Esophagus (tissue), 2 donors: Measurements from ENCODE around the gene CHN2. TPM values are rescaled to one million over a fixed set of nuclear protein-coding genes. Genes with fewer than 3 reads are reported as not detected.

Experiments
- H3K27ac ChIP-seq, 2 donors: one replicate each; pipeline ENCODE4 v1.5.1; 2013; ENCODE audit warnings: low read depth in 2 of 2, mild to moderate bottlenecking in 2 of 2, inconsistent platforms in 1 of 2, low read length in 1 of 2, moderate library complexity in 1 of 2
- H3K27me3 ChIP-seq, 2 donors: one replicate each; pipeline ENCODE4 v1.6.1; 2013; ENCODE audit warnings: low read length in 2 of 2, control low read depth in 1 of 2, mild to moderate bottlenecking in 1 of 2; ENCODE audit not compliant: insufficient read depth in 2 of 2, control insufficient read depth in 1 of 2
- H3K36me3 ChIP-seq, 2 donors: one replicate each; pipeline ENCODE4 v1.6.1; 2013; ENCODE audit warnings: low read length in 1 of 2; ENCODE audit not compliant: control insufficient read depth in 2 of 2, insufficient read depth in 2 of 2
- H3K4me1 ChIP-seq, 2 donors: one replicate each; pipeline ENCODE4 v1.6.1; 2013; ENCODE audit warnings: low read length in 1 of 2; ENCODE audit not compliant: control insufficient read depth in 2 of 2, insufficient read depth in 2 of 2
- H3K4me3 ChIP-seq, 2 donors: one replicate each; pipeline ENCODE4 v1.5.1; 2013; ENCODE audit warnings: low read length in 2 of 2, mild to moderate bottlenecking in 2 of 2, low read depth in 1 of 2, moderate library complexity in 1 of 2
- H3K9me3 ChIP-seq, 2 donors: one replicate each; pipeline ENCODE4 v1.6.1; 2013; ENCODE audit warnings: mild to moderate bottlenecking in 2 of 2, low read depth in 1 of 2, low read length in 1 of 2, moderate library complexity in 1 of 2; ENCODE audit not compliant: control insufficient read depth in 2 of 2, insufficient read depth in 1 of 2
- WGBS, 2 donors: extraction: QIAGEN DNeasy Blood & Tissue Kit; methylation state at CpG; one replicate each; pipeline ENCODE4 v1.1.7; 2013; 5-methylcytosine and 5-hydroxymethylcytosine counted together
- polyA plus RNA-seq, 2 donors: library from polyadenylated mRNA; stranded (reverse); fragments of 200-250 nt; gene quantifications; one replicate each; pipeline ENCODE4 v1.2.3, GENCODE V29; 2013
- donor health status: healthy with polysubstance abuse.
- donor health status: Bipolar disorder and iron deficiency.

The CHN2 gene
- polyA plus RNA-seq, 2 donors = 0.92 to 1.5 TPM

DNA sequence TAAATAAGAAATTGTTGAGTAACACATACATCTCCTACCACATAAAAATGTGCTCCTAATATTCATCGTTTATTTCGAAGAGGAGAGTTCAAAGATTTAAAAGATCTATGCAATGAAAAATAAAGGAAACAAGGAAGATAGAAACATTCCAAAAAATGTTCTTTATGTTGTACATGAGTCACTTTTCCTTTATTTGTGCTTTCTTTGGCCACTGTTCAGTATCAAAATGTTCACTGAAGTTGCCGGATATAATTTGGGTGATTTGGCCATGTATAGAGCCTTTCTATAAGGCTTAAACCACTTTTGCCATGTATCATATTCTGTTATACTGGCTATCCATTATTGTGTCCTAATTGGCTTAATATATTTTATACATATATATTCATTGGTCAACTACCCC is 306.1 kb downstream of the CHN2 start:
- Histone ChIP-seq H3K36me3 (no peaks in the 10 kb centered on the region), H3K27ac (no peak overlapping the region), H3K27me3 (no peaks in the 10 kb centered on the region), H3K9me3 (no peaks in the 10 kb centered on the region), H3K4me3 (no peak overlapping the region), H3K4me1 (no peaks in the 10 kb centered on the region)
- WGBS, 2 donors = 87% methylated on average over 3 of the region's 3 CpGs

GRCh38 chr7:29502133-29502532 is 307.6 kb downstream of the CHN2 start:
- Histone ChIP-seq H3K4me3 (no peak overlapping the region), H3K9me3 (no peaks in the 10 kb centered on the region), H3K27ac (no peak overlapping the region), H3K36me3 (no peaks in the 10 kb centered on the region), H3K27me3 (no peaks in the 10 kb centered on the region), H3K4me1 (no peaks in the 10 kb centered on the region)
- 79 to 80% methylated on average over 2 of the region's 2 CpGs for WGBS, 2 donors

DNA sequence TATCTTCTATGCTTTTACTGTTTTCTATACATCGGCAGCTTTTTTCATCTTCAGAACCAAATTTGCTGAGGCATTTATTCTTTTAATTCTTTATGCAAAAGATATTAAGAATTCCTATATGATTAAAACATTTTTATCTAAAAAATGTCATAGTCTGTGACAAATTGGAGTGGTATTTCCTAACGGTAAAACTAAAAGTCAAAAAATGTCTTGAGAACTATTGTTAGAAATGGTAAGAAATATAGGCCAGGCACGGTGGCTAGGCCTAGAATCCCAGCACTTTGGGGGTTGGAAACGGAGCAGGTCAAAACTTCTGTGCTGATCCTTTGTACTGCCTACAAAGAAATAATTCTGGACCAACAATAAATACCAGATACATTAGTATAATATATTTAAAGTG is 311.4 kb downstream of the CHN2 start:
- Histone ChIP-seq H3K4me3 (no peak overlapping the region), H3K27ac (no peak overlapping the region), H3K4me1 (no peaks in the 10 kb centered on the region), H3K36me3 (peaks cover 0 to 3% of the 10 kb centered on the region in 2 donors), H3K9me3 (no peaks in the 10 kb centered on the region), H3K27me3 (no peaks in the 10 kb centered on the region)
- 82 to 97% methylated on average over 4 of the region's 4 CpGs for WGBS, 2 donors

- Histone ChIP-seq H3K27me3 (no peaks in the 10 kb centered on the region), H3K27ac (no peak overlapping the region), H3K4me3 (no peak overlapping the region), H3K9me3 (no peaks in the 10 kb centered on the region), H3K4me1 (no peaks in the 10 kb centered on the region), H3K36me3 (peaks cover 0 to 3% of the 10 kb centered on the region in 2 donors)
- WGBS, 2 donors = 76 to 81% methylated on average over 5 of the region's 5 CpGs
These were observed 314.0 kb downstream of the CHN2 start for GRCh38 chr7:29508608-29509007.

- no peak overlapping the region for H3K27ac ChIP-seq
- peaks cover 0 to 3% of the 10 kb centered on the region in 2 donors for H3K36me3 ChIP-seq
- no peaks in the 10 kb centered on the region for H3K27me3 ChIP-seq
- H3K4me3 ChIP-seq = no peak overlapping the region
- no peaks in the 10 kb centered on the region for H3K9me3 ChIP-seq
- 92 to 96% methylated on average over 4 of the region's 4 CpGs for WGBS, 2 donors
- H3K4me1 ChIP-seq = no peaks in the 10 kb centered on the region
These were observed 315.5 kb downstream of the CHN2 start for GRCh38 chr7:29510028-29510427.

GRCh38 chr7:29511337-29511736 is 316.8 kb downstream of the CHN2 start:
- WGBS, 2 donors = 33 to 48% methylated on average over 1 of the region's 1 CpG

DNA sequence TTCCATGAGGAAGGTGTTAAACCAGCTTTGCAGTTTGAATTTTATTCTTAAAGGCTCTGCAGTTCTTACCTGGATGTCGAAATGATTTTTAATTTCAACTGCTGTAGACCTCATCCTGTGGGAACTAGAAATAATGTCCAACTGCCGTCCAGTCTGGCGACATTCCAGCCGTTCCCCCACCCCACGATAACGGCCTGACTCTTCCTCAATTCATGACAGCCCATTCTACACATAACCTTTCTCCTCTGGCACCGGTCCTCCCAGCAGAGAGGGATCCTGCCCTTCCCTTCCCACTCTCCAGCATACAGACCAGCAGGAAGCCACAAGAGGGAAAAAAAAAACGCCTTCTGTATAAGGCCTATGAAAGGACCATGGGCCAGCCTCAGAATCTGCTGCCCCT is 317.3 kb downstream of the CHN2 start:
- Histone ChIP-seq H3K4me1 (peaks cover 0 to 4% of the 10 kb centered on the region in 2 donors), H3K27me3 (no peaks in the 10 kb centered on the region), H3K4me3 (no peak overlapping the region), H3K9me3 (no peaks in the 10 kb centered on the region), H3K27ac (no peak overlapping the region), H3K36me3 (peaks cover 0 to 3% of the 10 kb centered on the region in 2 donors)
- 57 to 60% methylated on average over 8 of the region's 8 CpGs for WGBS, 2 donors

More at GRCh38 chr7:29511337-29511736, 316.8 kb downstream of the CHN2 start:
- H3K27ac ChIP-seq = no peak overlapping the region
- H3K4me3 ChIP-seq = no peak overlapping the region
- H3K4me1 ChIP-seq = peaks cover 0 to 4% of the 10 kb centered on the region in 2 donors
- H3K36me3 ChIP-seq = peaks cover 0 to 3% of the 10 kb centered on the region in 2 donors
- H3K27me3 ChIP-seq = no peaks in the 10 kb centered on the region
- H3K9me3 ChIP-seq = no peaks in the 10 kb centered on the region

- 51 to 63% methylated on average over 2 of the region's 2 CpGs for WGBS, 2 donors
- no peaks in the 10 kb centered on the region for H3K27me3 ChIP-seq
- H3K4me1 ChIP-seq = peaks cover 0 to 4% of the 10 kb centered on the region in 2 donors
- H3K9me3 ChIP-seq = no peaks in the 10 kb centered on the region
- H3K27ac ChIP-seq = peak overlapping the region in 1 of 2 donors; percentile 13
- H3K36me3 ChIP-seq = no peaks in the 10 kb centered on the region
- no peak overlapping the region for H3K4me3 ChIP-seq
These were observed 321.9 kb downstream of the CHN2 start for GRCh38 chr7:29516491-29516890.

- H3K9me3 ChIP-seq = no peaks in the 10 kb centered on the region
- 69 to 76% methylated on average over 1 of the region's 1 CpG for WGBS, 2 donors
These were observed 324.0 kb downstream of the CHN2 start for GRCh38 chr7:29518616-29519015.

DNA sequence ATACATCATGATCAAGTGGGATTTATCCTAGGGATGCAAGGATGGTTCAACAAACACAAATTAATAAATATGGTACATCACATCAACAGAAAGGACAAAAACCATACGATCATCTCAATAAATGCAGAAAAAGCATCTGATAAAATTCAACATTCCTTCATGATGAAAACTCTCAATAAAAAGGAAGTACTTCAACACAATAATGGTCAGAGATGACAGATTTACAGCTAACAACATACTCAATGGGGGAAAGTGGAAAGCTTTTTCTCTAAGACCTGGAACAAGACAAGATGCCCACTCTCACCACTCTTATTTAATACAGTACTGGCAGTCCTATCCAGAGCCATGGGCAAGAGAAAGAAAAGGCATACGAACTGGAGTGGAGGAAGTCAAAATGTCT is 329.2 kb downstream of the CHN2 start:
- peaks cover 0 to 3% of the 10 kb centered on the region in 2 donors for H3K9me3 ChIP-seq
- H3K4me3 ChIP-seq = no peak overlapping the region
- no peaks in the 10 kb centered on the region for H3K27me3 ChIP-seq
- H3K4me1 ChIP-seq = no peaks in the 10 kb centered on the region
- WGBS, 2 donors = 74 to 84% methylated on average over 2 of the region's 2 CpGs
- no peak overlapping the region for H3K27ac ChIP-seq
- H3K36me3 ChIP-seq = no peaks in the 10 kb centered on the region

More at GRCh38 chr7:29518616-29519015, 324.0 kb downstream of the CHN2 start:
- H3K4me3 ChIP-seq = no peak overlapping the region
- no peaks in the 10 kb centered on the region for H3K27me3 ChIP-seq
- no peaks in the 10 kb centered on the region for H3K36me3 ChIP-seq
- no peak overlapping the region for H3K27ac ChIP-seq
- H3K4me1 ChIP-seq = peaks cover 0 to 4% of the 10 kb centered on the region in 2 donors
